ENCODE data around the gene RUVBL1.

The RUVBL1 gene

GRCh38 chr3:128145279-128145678 is 21.7 kb upstream of the RUVBL1 start:
- Histone ChIP-seq H3K9me3 (no peaks in the 10 kb centered on the region), H3K27ac (no peak overlapping the region), H3K4me1 (ENCODE audit: control insufficient read depth in 1 of 2, insufficient read depth in 1 of 2, low read depth in 1 of 2, low read length in 1 of 2) (no peaks in the 10 kb centered on the region), H3K4me3 (ENCODE audit: low read depth in 1 of 2, low read length in 1 of 2) (no peak overlapping the region), H3K36me3 (no peaks in the 10 kb centered on the region), H3K27me3 (peaks cover 30% of the 10 kb centered on the region)
- TF ChIP-seq CTCF (IDR thresholded peaks at IDR 0.05) = no peak

- TF ChIP-seq CTCF (IDR thresholded peaks at IDR 0.05) = no peak
- H3K9me3 ChIP-seq = no peaks in the 10 kb centered on the region
- H3K27me3 ChIP-seq = peaks cover 26% of the 10 kb centered on the region
- H3K36me3 ChIP-seq = no peaks in the 10 kb centered on the region
- H3K27ac ChIP-seq = no peak overlapping the region
- no peak overlapping the region for H3K4me3 ChIP-seq (ENCODE audit: low read depth in 1 of 2, low read length in 1 of 2)
- H3K4me1 ChIP-seq (ENCODE audit: control insufficient read depth in 1 of 2, insufficient read depth in 1 of 2, low read depth in 1 of 2, low read length in 1 of 2) = no peaks in the 10 kb centered on the region
These were observed 21.0 kb upstream of the RUVBL1 start for GRCh38 chr3:128144512-128145187.

GRCh38 chr3:128143496-128143895 is 19.9 kb upstream of the RUVBL1 start:
- H3K36me3 ChIP-seq = no peaks in the 10 kb centered on the region
- H3K4me3 ChIP-seq (ENCODE audit: low read depth in 1 of 2, low read length in 1 of 2) = no peak overlapping the region
- H3K9me3 ChIP-seq = no peaks in the 10 kb centered on the region
- H3K27ac ChIP-seq = no peak overlapping the region
- no peaks in the 10 kb centered on the region for H3K4me1 ChIP-seq (ENCODE audit: control insufficient read depth in 1 of 2, insufficient read depth in 1 of 2, low read depth in 1 of 2, low read length in 1 of 2)
- H3K27me3 ChIP-seq = peaks cover 32% of the 10 kb centered on the region
- no peak for TF ChIP-seq CTCF (IDR thresholded peaks at IDR 0.05)

GRCh38 chr3:128133273-128133883 is 9.8 kb upstream of the RUVBL1 start:
- H3K4me1 ChIP-seq (ENCODE audit: control insufficient read depth in 1 of 2, insufficient read depth in 1 of 2, low read depth in 1 of 2, low read length in 1 of 2) = no peaks in the 10 kb centered on the region
- no peak for TF ChIP-seq CTCF (IDR thresholded peaks at IDR 0.05)
- no peaks in the 10 kb centered on the region for H3K36me3 ChIP-seq
- peaks cover 19% of the 10 kb centered on the region for H3K27me3 ChIP-seq
- no peak overlapping the region for H3K4me3 ChIP-seq (ENCODE audit: low read depth in 1 of 2, low read length in 1 of 2)
- H3K9me3 ChIP-seq = no peaks in the 10 kb centered on the region
- no peak overlapping the region for H3K27ac ChIP-seq

GRCh38 chr3:128131897-128132646 is 8.5 kb upstream of the RUVBL1 start:
- H3K4me3 ChIP-seq (ENCODE audit: low read depth in 1 of 2, low read length in 1 of 2) = no peak overlapping the region
- TF ChIP-seq CTCF (IDR thresholded peaks at IDR 0.05) = no peak

More at GRCh38 chr3:128131897-128132646, 8.5 kb upstream of the RUVBL1 start:
- peaks cover 6% of the 10 kb centered on the region for H3K27me3 ChIP-seq
- H3K9me3 ChIP-seq = no peaks in the 10 kb centered on the region
- H3K27ac ChIP-seq = no peak overlapping the region
- no peaks in the 10 kb centered on the region for H3K4me1 ChIP-seq (ENCODE audit: control insufficient read depth in 1 of 2, insufficient read depth in 1 of 2, low read depth in 1 of 2, low read length in 1 of 2)
- no peaks in the 10 kb centered on the region for H3K36me3 ChIP-seq
